ENCODE measurements around the gene OVOL2. TPM values are rescaled to one million over a fixed set of nuclear protein-coding genes. Genes with fewer than 3 reads are reported as not detected.

The OVOL2 gene
- polyA plus RNA-seq, 1 donor from 2014 or later: not detected

- Histone ChIP-seq H3K27me3 (ENCODE audit: insufficient read depth, low read depth, low read length) (peaks cover 27% of the 10 kb centered on the region), H3K9ac (ENCODE audit: low read length) (no peak overlapping the region), H2AFZ (ENCODE audit: low read depth, low read length) (no peak overlapping the region), H4K20me1 (ENCODE audit: insufficient read depth) (no peaks in the 10 kb centered on the region), H3K9me2 (ENCODE audit: insufficient read depth, low read length) (no peaks in the 10 kb centered on the region), H3K4me2 (ENCODE audit: low read length) (no peak overlapping the region), H3K9me3 (ENCODE audit: low read length) (no peaks in the 10 kb centered on the region), H3K79me2 (replicated peaks; ENCODE audit: insufficient read depth, low read length) (no peaks in the 10 kb centered on the region), H3F3A (ENCODE audit: insufficient read depth, low read length, poor library complexity, severe bottlenecking) (no peaks in the 10 kb centered on the region), H3K27ac (ENCODE audit: low read length) (no peak overlapping the region), H3K36me3 (ENCODE audit: insufficient read depth, low read length) (no peaks in the 10 kb centered on the region), H3K4me3 (ENCODE audit: low read length) (no peak overlapping the region)
- TF ChIP-seq POLR2AphosphoS5 (IDR thresholded peaks at IDR 0.05) (no peak), RAD21 (conservative IDR thresholded peaks at IDR 0.05) (no peak), EP300 (conservative IDR thresholded peaks at IDR 0.05; ENCODE audit: poor library complexity, severe bottlenecking) (no peak), MXI1 (conservative IDR thresholded peaks at IDR 0.05; ENCODE audit: poor library complexity, severe bottlenecking) (no peak)
- TF ChIP-seq, protein P1, sequence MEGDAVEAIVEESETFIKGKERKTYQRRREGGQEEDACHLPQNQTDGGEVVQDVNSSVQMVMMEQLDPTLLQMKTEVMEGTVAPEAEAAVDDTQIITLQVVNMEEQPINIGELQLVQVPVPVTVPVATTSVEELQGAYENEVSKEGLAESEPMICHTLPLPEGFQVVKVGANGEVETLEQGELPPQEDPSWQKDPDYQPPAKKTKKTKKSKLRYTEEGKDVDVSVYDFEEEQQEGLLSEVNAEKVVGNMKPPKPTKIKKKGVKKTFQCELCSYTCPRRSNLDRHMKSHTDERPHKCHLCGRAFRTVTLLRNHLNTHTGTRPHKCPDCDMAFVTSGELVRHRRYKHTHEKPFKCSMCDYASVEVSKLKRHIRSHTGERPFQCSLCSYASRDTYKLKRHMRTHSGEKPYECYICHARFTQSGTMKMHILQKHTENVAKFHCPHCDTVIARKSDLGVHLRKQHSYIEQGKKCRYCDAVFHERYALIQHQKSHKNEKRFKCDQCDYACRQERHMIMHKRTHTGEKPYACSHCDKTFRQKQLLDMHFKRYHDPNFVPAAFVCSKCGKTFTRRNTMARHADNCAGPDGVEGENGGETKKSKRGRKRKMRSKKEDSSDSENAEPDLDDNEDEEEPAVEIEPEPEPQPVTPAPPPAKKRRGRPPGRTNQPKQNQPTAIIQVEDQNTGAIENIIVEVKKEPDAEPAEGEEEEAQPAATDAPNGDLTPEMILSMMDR (IDR thresholded peaks at IDR 0.05; ENCODE audit: poor library complexity, severe bottlenecking): no peak
- TF ChIP-seq, protein P2, sequence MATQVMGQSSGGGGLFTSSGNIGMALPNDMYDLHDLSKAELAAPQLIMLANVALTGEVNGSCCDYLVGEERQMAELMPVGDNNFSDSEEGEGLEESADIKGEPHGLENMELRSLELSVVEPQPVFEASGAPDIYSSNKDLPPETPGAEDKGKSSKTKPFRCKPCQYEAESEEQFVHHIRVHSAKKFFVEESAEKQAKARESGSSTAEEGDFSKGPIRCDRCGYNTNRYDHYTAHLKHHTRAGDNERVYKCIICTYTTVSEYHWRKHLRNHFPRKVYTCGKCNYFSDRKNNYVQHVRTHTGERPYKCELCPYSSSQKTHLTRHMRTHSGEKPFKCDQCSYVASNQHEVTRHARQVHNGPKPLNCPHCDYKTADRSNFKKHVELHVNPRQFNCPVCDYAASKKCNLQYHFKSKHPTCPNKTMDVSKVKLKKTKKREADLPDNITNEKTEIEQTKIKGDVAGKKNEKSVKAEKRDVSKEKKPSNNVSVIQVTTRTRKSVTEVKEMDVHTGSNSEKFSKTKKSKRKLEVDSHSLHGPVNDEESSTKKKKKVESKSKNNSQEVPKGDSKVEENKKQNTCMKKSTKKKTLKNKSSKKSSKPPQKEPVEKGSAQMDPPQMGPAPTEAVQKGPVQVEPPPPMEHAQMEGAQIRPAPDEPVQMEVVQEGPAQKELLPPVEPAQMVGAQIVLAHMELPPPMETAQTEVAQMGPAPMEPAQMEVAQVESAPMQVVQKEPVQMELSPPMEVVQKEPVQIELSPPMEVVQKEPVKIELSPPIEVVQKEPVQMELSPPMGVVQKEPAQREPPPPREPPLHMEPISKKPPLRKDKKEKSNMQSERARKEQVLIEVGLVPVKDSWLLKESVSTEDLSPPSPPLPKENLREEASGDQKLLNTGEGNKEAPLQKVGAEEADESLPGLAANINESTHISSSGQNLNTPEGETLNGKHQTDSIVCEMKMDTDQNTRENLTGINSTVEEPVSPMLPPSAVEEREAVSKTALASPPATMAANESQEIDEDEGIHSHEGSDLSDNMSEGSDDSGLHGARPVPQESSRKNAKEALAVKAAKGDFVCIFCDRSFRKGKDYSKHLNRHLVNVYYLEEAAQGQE (IDR thresholded peaks at IDR 0.05; ENCODE audit: borderline replicate concordance): no peak
Observed at GRCh38 chr20:18063676-18064075, 6.0 kb upstream of the OVOL2 start.

GRCh38 chr20:18059603-18060002 is 1.9 kb upstream of the OVOL2 start:
- Histone ChIP-seq H4K20me1 (ENCODE audit: insufficient read depth) (no peaks in the 10 kb centered on the region), H3K9me3 (ENCODE audit: low read length) (no peaks in the 10 kb centered on the region), H3K4me2 (ENCODE audit: low read length) (no peak overlapping the region), H3K9ac (ENCODE audit: low read length) (no peak overlapping the region), H3F3A (ENCODE audit: insufficient read depth, low read length, poor library complexity, severe bottlenecking) (no peaks in the 10 kb centered on the region), H3K9me2 (ENCODE audit: insufficient read depth, low read length) (no peaks in the 10 kb centered on the region), H2AFZ (ENCODE audit: low read depth, low read length) (no peak overlapping the region), H3K4me3 (ENCODE audit: low read length) (peak overlapping the region; percentile 70), H3K79me2 (replicated peaks; ENCODE audit: insufficient read depth, low read length) (no peaks in the 10 kb centered on the region), H3K36me3 (ENCODE audit: insufficient read depth, low read length) (no peaks in the 10 kb centered on the region), H3K27ac (ENCODE audit: low read length) (no peak overlapping the region), H3K27me3 (ENCODE audit: insufficient read depth, low read depth, low read length) (peaks cover 67% of the 10 kb centered on the region)
- TF ChIP-seq EZH2 (IDR thresholded peaks at IDR 0.05; ENCODE audit: borderline replicate concordance, insufficient read depth, low read length, poor library complexity, severe bottlenecking) (no peak), POLR2AphosphoS5 (IDR thresholded peaks at IDR 0.05) (no peak), TAF1 (IDR thresholded peaks at IDR 0.05; ENCODE audit: low read depth) (no peak), SMC3 (conservative IDR thresholded peaks at IDR 0.05; ENCODE audit: poor library complexity) (no peak), EP300 (conservative IDR thresholded peaks at IDR 0.05; ENCODE audit: poor library complexity, severe bottlenecking) (no peak), MXI1 (conservative IDR thresholded peaks at IDR 0.05; ENCODE audit: poor library complexity, severe bottlenecking) (no peak), RAD21 (conservative IDR thresholded peaks at IDR 0.05) (no peak)
- TF ChIP-seq, protein P2 (IDR thresholded peaks at IDR 0.05; ENCODE audit: borderline replicate concordance): no peak
- TF ChIP-seq, protein P1 (IDR thresholded peaks at IDR 0.05; ENCODE audit: poor library complexity, severe bottlenecking): no peak
